Measurements from ENCODE around the gene SF3A1.

Gene SF3A1

DNA sequence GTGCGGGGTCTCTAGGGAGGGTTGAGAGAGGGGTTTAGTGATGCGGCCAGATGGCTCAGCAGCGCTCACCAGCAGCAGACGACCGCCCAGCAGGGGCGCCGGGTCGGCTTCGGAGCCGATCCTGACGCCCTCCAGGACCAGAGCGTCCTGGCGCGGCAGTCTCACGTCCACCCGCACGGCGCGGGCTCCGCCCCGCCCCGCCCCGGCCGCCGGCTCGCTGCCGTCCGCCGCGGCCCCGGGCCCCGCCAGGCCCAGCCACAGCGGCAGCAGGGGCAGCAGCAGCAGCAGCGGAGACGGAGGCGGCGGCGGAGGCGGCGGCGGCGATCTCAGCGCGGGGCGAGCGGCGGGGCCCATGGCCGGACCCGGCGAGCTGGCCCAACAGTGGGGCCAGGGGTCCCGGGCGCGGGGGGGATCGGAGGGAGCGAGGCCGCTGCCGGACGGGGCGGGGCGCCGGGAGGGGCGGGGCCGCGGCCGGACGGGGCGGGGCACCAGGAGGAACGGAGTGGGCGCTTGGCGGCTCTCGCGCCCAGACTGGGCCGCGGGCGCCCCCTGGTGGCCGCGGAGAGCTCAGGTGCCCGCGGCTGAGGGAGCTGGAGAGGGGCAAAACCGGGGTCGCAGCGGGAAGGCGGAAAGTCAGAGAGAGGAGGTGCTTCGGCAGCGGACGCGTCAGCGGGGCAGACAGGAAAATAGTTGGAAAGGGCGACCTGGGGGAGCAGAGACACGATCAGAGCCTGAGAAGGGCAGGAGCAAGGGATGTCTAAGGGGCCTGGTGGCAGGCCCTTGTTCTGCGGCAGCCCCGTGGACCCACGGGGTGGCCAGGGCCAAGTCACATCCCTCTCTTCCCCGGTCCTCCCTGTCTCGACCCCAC lies 30.5 kb upstream of the SF3A1 start, which contains the start of gene RNF215:
Gene RNF215, minus strand, starts transcription at position 452 of the 868 bp plus-strand sequence. Its CDS starts 98 bp downstream, at position 354.
- DNase-seq (ENCODE audit: low read depth, low spot score): peak; percentile 42

- DNase-seq (ENCODE audit: low read depth, low spot score): no peak
Measured at GRCh38 chr22:30386608-30386959, 29.9 kb upstream of the SF3A1 start.

DNA sequence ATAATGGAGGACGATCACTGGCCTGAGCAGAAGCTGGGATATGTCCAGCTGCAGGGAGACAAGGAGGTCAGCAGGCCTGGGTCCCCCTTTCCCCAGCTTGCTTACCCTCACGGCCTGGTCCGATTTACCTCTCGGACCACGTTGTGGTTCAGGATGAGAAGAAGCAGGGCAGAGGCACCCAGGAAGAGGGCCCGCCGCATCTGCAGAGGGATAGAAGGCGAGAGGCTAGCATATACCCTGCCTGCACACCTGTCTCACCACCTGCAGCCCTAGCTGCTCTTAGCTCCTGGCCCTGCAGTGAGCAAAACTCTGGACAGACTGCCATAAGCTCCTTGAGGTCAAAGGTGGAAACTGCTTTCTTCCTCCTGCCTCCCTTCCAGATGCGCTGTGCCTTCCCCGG lies 29.2 kb upstream of the SF3A1 start:
- DNase-seq (ENCODE audit: low read depth, low spot score): no peak

- DNase-seq (ENCODE audit: low read depth, low spot score): no peak
Measured at GRCh38 chr22:30383061-30383460, 26.4 kb upstream of the SF3A1 start.

GRCh38 chr22:30382340-30382739 lies 25.6 kb upstream of the SF3A1 start:
- no peak for DNase-seq (ENCODE audit: low read depth, low spot score)

DNA sequence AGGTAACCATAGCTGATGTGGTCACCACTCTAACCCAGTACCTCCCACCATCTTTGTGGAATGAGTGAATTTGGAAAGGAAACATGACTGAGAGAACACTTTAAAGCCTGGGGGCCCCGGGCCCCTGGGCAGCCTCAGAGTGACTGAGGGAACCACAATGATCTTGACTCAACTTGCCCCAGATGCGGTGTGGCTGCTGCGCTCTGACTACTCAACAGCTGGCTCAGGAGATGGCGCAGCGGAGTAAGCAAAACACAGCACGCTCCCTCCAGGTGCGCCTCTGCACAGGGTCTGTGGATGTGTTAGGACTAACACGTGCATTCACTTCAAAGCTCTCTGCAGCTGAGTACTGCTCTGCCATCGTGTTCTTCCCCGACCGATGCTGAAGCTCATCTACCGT lies 24.6 kb upstream of the SF3A1 start:
- DNase-seq (ENCODE audit: low read depth, low spot score): no peak

DNA sequence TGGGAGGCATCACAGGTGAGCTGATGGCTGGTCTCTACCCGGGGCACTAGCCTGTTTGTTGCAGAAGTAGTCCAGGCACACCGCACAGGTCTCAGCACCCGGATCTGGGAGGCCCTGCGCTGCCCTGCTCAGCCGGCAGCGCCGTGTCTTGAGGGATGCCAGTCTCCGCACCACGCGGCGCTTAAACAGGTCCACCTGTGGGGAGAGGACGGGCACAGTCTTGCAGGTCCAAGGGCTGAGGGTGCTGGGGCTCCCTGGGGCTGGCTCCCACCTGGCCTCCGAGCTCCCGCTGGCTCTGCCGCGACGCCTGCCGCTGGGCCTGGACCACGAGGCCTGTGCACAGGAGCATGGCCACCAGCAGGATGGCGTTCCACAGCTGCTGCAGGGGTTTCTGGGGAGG lies 23.3 kb upstream of the SF3A1 start:
- no peak for DNase-seq (ENCODE audit: low read depth, low spot score)

GRCh38 chr22:30375312-30375849 lies 18.7 kb upstream of the SF3A1 start:
- DNase-seq (ENCODE audit: low read depth, low spot score): no peak

GRCh38 chr22:30373331-30374325 lies 16.9 kb upstream of the SF3A1 start:
- no peak for DNase-seq (ENCODE audit: low read depth, low spot score)

DNA sequence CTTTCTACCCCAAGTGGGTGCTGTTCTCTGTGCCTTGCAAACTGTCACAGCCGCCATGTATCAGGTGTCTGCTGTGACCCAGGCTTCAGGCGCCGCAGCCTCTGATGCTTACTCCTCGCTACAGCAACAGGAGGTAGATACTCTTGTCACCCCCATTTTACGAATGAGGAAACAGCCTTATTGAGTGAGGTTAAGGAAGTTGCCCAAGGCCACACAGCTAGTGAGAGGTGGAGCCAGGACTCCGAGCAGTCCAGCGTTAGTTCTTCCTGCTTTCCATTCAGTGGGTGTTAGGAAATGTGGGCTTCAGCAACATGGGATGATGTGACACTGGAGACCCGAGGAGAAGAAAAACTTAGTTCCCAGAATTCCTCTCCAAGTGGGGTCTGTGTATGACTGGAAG lies 16.2 kb upstream of the SF3A1 start:
- DNase-seq (ENCODE audit: low read depth, low spot score): no peak

DNA sequence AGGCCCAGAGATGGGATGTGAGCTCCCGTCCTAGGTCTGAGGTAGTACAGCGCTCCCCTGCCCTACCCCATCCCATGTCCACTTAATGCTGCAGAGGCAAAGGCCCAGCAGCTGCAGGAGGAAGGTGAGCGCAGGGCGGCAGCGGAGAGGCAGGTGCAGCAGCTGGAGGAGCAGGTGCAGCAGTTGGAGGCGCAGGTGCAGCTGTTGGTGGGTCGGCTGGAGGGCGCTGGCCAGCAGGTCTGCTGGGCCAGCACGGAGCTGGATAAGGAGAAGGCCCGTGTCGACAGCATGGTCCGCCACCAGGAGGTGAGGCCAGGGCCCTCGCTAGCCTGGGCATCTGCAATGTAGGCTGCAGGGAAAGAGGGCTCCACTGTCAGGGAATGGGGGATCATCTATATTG lies 15.3 kb upstream of the SF3A1 start:
- DNase-seq (ENCODE audit: low read depth, low spot score): no peak

- no peak for DNase-seq (ENCODE audit: low read depth, low spot score)
Measured at GRCh38 chr22:30371321-30371720, 14.6 kb upstream of the SF3A1 start.

GRCh38 chr22:30370641-30371230 lies 14.0 kb upstream of the SF3A1 start:
- no peak for DNase-seq (ENCODE audit: low read depth, low spot score)

- no peak for DNase-seq (ENCODE audit: low read depth, low spot score)
Measured at GRCh38 chr22:30368420-30368819, 11.7 kb upstream of the SF3A1 start.

DNA sequence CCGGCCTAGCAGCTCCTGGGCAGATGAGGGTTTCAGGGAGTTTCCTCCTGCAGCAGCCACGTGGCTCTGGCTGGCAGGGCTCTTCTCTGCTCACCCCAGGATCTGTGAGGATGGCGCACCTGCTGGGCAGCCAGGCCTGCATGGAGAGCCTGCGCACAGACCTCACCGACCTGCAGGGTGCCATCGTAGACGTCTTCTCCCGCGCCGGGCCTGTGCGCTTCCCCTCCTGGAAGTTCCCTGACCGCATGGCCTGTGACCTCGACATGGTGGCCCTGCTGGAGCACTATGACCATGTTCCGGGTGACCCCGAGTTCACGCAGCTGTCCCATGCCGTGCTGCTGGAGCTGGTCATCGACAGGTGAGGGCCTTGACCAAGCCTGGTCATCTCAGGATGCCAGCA lies 9.2 kb upstream of the SF3A1 start:
- DNase-seq (ENCODE audit: low read depth, low spot score): no peak

DNA sequence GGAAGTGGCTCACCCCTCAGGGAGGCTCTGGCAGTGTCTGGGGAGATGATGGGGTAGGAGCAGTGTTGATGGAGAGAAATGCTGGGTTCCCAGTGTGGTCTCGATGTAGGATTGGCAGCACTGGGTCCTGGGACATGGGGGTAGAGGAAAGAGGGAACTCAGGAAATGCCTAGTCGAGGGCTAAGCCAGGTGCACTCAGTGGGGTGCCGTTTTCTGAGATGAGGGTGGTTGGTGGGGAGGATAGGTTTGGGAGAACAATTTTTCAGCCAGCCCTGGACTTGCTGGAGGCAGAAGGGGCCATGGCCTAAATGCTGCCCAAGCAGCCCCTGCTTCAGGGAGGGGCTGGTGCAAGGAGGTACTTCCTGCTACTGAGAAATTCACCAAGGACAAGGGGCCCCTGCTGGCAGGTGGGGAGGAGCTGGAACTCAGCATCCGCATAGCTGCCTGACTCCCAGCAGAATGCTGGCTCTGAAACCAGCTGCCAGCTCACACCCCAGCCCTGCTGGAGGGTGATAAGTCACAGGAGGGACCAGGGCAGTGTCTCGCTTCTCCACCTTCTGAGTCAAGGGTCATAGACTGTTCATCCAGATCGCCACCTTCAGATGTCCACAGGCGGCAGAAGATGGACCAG lies 6.1 kb upstream of the SF3A1 start:
- DNase-seq (ENCODE audit: low read depth, low spot score): no peak

- no peak for DNase-seq (ENCODE audit: low read depth, low spot score)
Measured at GRCh38 chr22:30361916-30362650, 5.4 kb upstream of the SF3A1 start.

DNA sequence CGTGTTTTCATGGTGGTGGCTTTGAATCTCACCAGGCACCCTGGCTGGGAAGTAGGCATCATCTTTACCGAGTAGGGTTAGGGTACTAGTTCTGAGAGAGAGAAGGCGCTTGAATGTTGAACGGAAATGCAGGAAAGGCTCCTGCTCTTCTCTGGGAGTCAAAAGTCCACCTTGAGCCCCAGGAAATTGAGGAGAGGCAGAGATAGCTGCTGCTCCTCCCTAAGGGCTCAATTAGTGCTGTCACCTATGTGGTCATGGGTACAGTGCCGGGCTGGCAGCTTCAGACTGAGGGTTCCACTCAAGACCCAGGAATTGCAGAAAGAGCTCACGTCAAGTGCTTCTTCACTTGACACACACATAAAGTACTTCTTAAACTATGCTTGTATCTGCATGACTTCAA lies 1.8 kb upstream of the SF3A1 start:
- DNase-seq (ENCODE audit: low read depth, low spot score): no peak

DNA sequence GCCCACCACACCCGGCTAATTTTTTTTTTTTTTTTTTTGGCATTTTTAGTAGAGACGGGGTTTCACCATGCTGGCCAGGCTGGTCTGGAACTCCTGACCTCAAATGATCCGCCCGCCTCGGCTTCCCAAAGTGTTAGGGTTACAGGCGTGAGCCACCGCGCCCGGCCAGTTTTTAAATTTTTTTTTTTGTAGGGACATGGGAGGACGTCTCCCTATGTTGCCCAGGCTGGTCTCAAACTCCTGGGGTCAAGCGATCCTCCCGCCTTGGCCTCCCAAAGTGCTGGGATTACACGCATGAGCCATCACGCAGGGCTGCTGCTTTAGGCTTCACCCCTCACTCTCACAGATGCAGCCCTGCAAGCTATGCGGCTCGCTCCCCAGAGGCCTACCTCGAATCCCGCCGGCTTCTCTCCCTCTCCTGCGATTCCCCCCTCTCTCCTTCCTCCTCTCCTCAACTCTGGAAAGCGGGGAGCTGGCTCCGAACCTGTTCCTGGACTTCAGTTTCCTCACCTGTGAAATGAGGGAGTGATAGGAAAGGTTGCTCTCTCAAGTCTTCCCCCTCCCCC lies 1.0 kb upstream of the SF3A1 start:
- no peak for DNase-seq (ENCODE audit: low read depth, low spot score)

- no peak for DNase-seq (ENCODE audit: low read depth, low spot score)
Measured at GRCh38 chr22:30357236-30357570, 509 bp upstream of the SF3A1 start.
